BE2C (cell line): Measurements from ENCODE around the gene ZMYM2.
"Not testable (repeated sequence)": the region's sequence is repeated elsewhere in the genome, so short reads cannot be mapped to it uniquely, and the experiment has no call there.

ENCODE experiments used
- DNase-seq: peaks from one replicate; pipeline ENCODE4 v3.0.0-alpha.2; 2020
- H3K27me3 ChIP-seq: fragments of 250-450 bp; sonication (Bioruptor Pico); 2 replicates; pipeline ENCODE4 v1.5.1; 2020; ENCODE audit warnings: mild to moderate bottlenecking
- H3K36me3 ChIP-seq: fragments of 250-450 bp; sonication (Bioruptor Pico); 2 replicates; pipeline ENCODE4 v1.5.1; 2020; ENCODE audit warnings: mild to moderate bottlenecking
- H3K4me1 ChIP-seq: fragments of 250-450 bp; sonication (Bioruptor Pico); 2 replicates; pipeline ENCODE4 v1.5.1; 2020
- H3K4me3 ChIP-seq: 2 replicates; pipeline ENCODE4 v1.5.1; 2011; ENCODE audit warnings: low read depth, low read length
- H3K9me3 ChIP-seq: fragments of 250-450 bp; sonication (Bioruptor Pico); 2 replicates; pipeline ENCODE4 v1.5.1; 2020
- TF ChIP-seq, protein P1 (sequence below): IDR thresholded peaks from 2 replicates; pipeline ENCODE4 v1.5.1; 2012; ENCODE audit warnings: mild to moderate bottlenecking, low read depth, low read length

Gene ZMYM2

DNA sequence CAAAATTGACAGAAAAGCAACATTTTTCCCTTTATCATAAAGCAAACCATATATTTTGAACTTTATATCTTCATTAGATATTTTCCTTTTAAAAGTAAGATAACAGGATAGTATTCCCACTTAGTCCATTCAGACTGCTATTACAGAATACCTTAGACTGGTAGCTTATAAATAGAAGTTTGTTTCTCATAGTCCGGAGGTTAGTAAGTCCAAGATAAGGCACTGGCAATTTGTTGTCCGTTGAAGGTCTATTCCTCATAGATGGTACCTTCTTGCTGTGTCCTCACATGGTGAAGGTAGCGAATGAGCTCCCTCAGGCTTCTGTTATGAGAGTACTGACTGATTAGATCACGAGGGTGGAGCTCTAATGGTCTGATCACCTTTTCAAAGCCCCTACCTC is 70.4 kb downstream of the ZMYM2 start:
- no peaks in the 10 kb centered on the region for H3K27me3 ChIP-seq
- TF ChIP-seq, protein P1, sequence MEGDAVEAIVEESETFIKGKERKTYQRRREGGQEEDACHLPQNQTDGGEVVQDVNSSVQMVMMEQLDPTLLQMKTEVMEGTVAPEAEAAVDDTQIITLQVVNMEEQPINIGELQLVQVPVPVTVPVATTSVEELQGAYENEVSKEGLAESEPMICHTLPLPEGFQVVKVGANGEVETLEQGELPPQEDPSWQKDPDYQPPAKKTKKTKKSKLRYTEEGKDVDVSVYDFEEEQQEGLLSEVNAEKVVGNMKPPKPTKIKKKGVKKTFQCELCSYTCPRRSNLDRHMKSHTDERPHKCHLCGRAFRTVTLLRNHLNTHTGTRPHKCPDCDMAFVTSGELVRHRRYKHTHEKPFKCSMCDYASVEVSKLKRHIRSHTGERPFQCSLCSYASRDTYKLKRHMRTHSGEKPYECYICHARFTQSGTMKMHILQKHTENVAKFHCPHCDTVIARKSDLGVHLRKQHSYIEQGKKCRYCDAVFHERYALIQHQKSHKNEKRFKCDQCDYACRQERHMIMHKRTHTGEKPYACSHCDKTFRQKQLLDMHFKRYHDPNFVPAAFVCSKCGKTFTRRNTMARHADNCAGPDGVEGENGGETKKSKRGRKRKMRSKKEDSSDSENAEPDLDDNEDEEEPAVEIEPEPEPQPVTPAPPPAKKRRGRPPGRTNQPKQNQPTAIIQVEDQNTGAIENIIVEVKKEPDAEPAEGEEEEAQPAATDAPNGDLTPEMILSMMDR: no peak
- H3K36me3 ChIP-seq: peaks cover 44% of the 10 kb centered on the region
- no peak for DNase-seq
- no peaks in the 10 kb centered on the region for H3K4me1 ChIP-seq
- H3K4me3 ChIP-seq: no peak overlapping the region
- no peaks in the 10 kb centered on the region for H3K9me3 ChIP-seq

DNA sequence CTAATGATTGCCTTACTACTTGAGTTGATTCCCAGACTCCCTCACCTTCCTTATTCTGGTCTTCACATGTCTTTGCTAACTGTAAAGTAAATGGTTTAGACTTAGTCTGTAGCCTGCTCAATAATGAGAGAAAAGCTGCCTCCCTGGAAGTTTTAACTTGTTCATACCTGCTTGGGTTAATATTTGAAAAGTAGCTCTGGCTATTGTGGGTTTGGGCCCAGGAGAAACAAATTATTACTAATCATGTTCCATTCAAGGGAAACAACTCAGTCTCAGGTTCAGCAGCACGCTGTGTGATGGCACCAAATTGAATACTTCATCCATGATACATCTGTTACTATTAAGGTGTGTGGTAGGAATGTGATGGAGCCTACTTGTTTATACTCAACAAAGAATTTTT is 75.0 kb downstream of the ZMYM2 start:
- peaks cover 57% of the 10 kb centered on the region for H3K36me3 ChIP-seq
- H3K4me3 ChIP-seq: no peak overlapping the region
- H3K9me3 ChIP-seq: no peaks in the 10 kb centered on the region
- H3K4me1 ChIP-seq: no peaks in the 10 kb centered on the region
- no peaks in the 10 kb centered on the region for H3K27me3 ChIP-seq
- TF ChIP-seq, protein P1: no peak
- DNase-seq: no peak

DNA sequence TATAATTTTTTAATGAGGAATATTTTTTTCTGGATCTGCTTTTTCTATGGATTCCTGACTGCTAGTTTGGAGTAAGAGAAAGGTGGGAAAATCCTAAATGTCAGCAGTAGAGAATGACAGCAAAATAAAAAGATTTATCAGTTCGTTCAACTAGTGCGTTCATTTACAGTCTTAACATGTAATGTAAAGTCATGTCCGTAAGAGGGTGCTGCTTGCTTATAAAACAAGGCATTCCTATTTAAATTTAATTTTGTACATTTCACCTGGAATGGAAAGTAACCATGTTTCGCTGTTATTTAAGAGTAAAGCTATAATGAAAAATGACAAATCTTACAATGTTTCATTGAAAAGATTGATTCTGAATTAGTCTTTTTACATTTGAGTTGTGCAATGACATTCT is 76.6 kb downstream of the ZMYM2 start:
- Histone ChIP-seq H3K36me3 (peaks cover 69% of the 10 kb centered on the region), H3K4me1 (no peaks in the 10 kb centered on the region), H3K9me3 (no peaks in the 10 kb centered on the region), H3K4me3 (no peak overlapping the region), H3K27me3 (no peaks in the 10 kb centered on the region)
- TF ChIP-seq, protein P1: peak; percentile 40; the same call in 1 of the 2 replicates
- no peak for DNase-seq

DNA sequence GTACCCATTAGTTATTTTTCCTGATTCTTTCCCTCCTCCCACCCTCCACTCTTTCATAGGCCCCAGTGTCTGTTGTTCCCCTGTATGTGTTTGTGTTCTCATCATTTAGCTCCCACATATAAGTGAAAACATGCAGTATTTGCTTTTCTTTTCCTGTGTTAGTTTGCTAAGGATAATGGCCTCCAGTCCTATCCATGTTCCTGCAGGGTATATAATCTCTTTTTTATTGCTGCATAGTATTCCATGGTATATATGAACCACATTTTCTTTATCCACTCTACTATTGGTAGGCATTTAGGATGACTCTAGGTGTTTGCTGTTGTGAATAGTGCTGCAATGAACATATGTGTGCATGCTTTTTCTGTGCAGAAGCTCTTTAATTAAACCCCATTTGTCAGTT is 79.4 kb downstream of the ZMYM2 start:
- H3K27me3 ChIP-seq: no peaks in the 10 kb centered on the region
- no peak overlapping the region for H3K4me3 ChIP-seq
- H3K9me3 ChIP-seq: no peaks in the 10 kb centered on the region
- peaks cover 75% of the 10 kb centered on the region for H3K36me3 ChIP-seq
- no peak for DNase-seq
- TF ChIP-seq, protein P1: no peak
- no peaks in the 10 kb centered on the region for H3K4me1 ChIP-seq

DNA sequence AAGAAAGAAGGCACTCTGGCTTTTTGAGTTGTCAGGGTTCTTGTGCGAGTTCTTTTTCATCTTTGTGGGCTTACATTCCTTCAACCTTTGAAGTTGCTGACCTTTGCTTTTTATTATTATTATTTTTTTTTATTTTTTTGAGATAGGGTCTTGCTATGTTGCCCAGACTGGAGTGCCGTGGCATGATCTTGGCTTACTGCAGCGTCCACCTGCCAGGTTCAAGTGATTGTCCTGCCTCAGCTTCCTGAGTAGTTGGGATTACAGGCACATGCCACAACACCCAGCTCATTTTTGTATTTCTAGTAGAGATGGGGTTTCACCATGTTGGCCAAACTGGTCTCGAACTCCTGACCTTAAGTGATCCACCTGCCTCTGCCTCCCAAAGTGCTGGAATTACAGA is 84.1 kb downstream of the ZMYM2 start:
- H3K4me1 ChIP-seq, H3K4me3 ChIP-seq, H3K9me3 ChIP-seq, H3K27me3 ChIP-seq, DNase-seq: not testable (repeated sequence)
- peaks cover 58% of the 10 kb centered on the region for H3K36me3 ChIP-seq

DNA sequence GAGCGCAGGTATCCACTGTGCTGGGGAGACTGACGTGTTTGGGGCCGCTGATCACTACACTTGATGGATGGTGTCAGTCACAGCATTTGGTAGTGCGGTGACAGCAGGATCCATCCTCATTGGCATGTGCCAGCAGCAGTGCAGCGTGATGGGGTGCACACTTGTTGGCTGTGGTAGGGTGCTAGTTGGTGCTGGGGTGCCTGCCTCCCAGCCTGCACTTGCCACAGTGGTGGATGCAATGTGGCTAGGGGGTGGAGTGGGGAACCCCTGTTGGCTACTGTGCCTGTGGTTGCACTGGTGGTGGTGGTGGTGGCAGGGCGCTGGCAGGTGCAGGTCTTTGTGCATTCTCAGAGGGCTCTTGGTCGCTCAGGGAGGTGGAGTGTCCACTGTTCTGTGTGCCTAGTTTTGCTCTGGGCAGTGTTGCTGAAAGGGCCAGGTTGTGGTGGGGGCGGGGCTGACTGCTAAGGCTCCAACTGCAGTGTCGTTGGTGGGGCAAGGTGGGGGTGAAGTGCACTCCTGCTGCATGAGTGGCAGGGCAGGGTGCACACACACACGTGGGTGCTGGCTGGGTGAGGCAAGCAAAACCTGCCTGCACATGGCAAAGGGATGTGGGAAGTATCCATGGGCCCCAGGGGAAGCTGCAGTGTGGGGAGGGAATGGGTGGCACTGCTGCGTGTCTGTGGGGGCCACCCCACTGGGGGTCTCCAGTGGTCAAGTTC is 84.8 kb downstream of the ZMYM2 start:
- Histone ChIP-seq H3K4me1 (no peaks in the 10 kb centered on the region), H3K9me3 (no peaks in the 10 kb centered on the region), H3K36me3 (peaks cover 51% of the 10 kb centered on the region), H3K4me3 (no peak overlapping the region), H3K27me3 (no peaks in the 10 kb centered on the region)
- DNase-seq: no peak
- TF ChIP-seq, protein P1: no peak
